ENCODE results near the gene COX4I2. TPM values are rescaled to one million over a fixed set of nuclear protein-coding genes. Genes with fewer than 3 reads are reported as not detected.

Gene COX4I2
- total RNA-seq, 1 experiment from 2014 or later: not detected

- TF ChIP-seq, protein P1, sequence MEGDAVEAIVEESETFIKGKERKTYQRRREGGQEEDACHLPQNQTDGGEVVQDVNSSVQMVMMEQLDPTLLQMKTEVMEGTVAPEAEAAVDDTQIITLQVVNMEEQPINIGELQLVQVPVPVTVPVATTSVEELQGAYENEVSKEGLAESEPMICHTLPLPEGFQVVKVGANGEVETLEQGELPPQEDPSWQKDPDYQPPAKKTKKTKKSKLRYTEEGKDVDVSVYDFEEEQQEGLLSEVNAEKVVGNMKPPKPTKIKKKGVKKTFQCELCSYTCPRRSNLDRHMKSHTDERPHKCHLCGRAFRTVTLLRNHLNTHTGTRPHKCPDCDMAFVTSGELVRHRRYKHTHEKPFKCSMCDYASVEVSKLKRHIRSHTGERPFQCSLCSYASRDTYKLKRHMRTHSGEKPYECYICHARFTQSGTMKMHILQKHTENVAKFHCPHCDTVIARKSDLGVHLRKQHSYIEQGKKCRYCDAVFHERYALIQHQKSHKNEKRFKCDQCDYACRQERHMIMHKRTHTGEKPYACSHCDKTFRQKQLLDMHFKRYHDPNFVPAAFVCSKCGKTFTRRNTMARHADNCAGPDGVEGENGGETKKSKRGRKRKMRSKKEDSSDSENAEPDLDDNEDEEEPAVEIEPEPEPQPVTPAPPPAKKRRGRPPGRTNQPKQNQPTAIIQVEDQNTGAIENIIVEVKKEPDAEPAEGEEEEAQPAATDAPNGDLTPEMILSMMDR (IDR thresholded peaks at IDR 0.05): no peak
- TF ChIP-seq POLR2AphosphoS5 (IDR thresholded peaks at IDR 0.05; ENCODE audit: low read depth, low read length) (no peak), TCF7L2 (IDR thresholded peaks at IDR 0.05; ENCODE audit: low read depth, low read length) (no peak), SIN3A (IDR thresholded peaks at IDR 0.05; ENCODE audit: borderline replicate concordance, insufficient read depth, low read depth, low read length) (no peak), REST (IDR thresholded peaks at IDR 0.05; ENCODE audit: insufficient read depth in 1 of 2, low read depth in 2 of 2, low read length in 1 of 2) (no peak)
- H3K9me3 ChIP-seq (ENCODE audit: control insufficient read depth, insufficient read depth, low read depth, low read length): no peaks in the 10 kb centered on the region
- CTCF ChIA-PET: interaction anchor here (0.6 to 1.6 kb wide), 3 partner anchors 58 to 129 kb away, joined by 3 to 7 read pairs (median 4); no protein-coding TSS in a partner anchor
- in situ Hi-C loops (cut with HindIII; ENCODE audit: low pct_unique_long_range_greater_than_20kb, low sequenced_read_pairs): no loop called here
- intact Hi-C loops (cut with micrococcal nuclease; ENCODE audit: unreplicated experiment): no loop called here
- no peak overlapping the region for H3K4me3 ChIP-seq (ENCODE audit: low read depth in 2 of 2, low read length in 2 of 2)
- no peaks in the 10 kb centered on the region for H3K27me3 ChIP-seq (ENCODE audit: control insufficient read depth, insufficient read depth, low read length)
- peaks cover 37% of the 10 kb centered on the region for H3K4me1 ChIP-seq (ENCODE audit: control insufficient read depth, insufficient read depth, low read length)
- POLR2A ChIA-PET: interaction anchor here (1.0 kb wide), 1 partner anchor 8 kb away, joined by 3 read pairs; no protein-coding TSS in a partner anchor
- H3K27ac ChIP-seq (ENCODE audit: low read length): no peak overlapping the region
- no TSS peak for BruUV-seq (replicated peaks)
- no peaks in the 10 kb centered on the region; the same call in 1 of the 2 replicates for H3K36me3 ChIP-seq (ENCODE audit: control insufficient read depth, insufficient read depth, low read length)
- DNase-seq (ENCODE audit: low read depth, low spot score) (no peak), ATAC-seq (no peak)
Observed at GRCh38 chr20:31691646-31692275, 54.0 kb downstream of the COX4I2 start.

DNA sequence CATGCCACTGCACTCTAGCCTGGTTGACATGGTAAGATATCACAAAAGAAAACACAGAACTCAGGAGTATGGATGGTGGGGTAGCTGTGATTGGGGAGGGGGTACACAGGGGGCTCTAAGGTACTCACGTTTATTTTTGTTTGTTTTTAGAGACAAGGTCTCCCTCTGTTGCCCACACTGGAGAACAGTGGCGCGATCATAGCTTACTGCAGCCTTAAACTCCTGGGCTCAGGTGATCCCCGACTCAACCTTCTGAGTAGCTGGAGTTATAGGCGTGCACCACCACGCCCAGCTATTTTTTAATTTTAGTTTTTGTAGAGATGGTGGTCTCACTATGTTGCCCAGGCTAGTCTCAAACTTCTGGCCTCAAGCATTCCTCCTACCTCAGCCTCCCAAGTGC, 55.7 kb downstream of the COX4I2 start:
- Histone ChIP-seq H3K27ac (ENCODE audit: low read length) (no peak overlapping the region; the same call in 1 of the 2 replicates), H3K36me3 (ENCODE audit: control insufficient read depth, insufficient read depth, low read length) (no peaks in the 10 kb centered on the region; the same call in 1 of the 2 replicates), H3K4me3 (ENCODE audit: low read depth in 2 of 2, low read length in 2 of 2) (no peak overlapping the region), H3K4me1 (ENCODE audit: control insufficient read depth, insufficient read depth, low read length) (peaks cover 37% of the 10 kb centered on the region), H3K9me3 (ENCODE audit: control insufficient read depth, insufficient read depth, low read depth, low read length) (no peaks in the 10 kb centered on the region), H3K27me3 (ENCODE audit: control insufficient read depth, insufficient read depth, low read length) (no peaks in the 10 kb centered on the region)
- in situ Hi-C loops (cut with HindIII; ENCODE audit: low pct_unique_long_range_greater_than_20kb, low sequenced_read_pairs): no loop called here
- no peak for DNase-seq (ENCODE audit: low read depth, low spot score)
- ChIA-PET POLR2A (interaction anchor here (0.6 kb wide), 1 partner anchor 22 kb away, joined by 6 read pairs; no protein-coding TSS in a partner anchor), CTCF (interaction anchor here (0.6 kb wide), 2 partner anchors 80 to 339 kb away, joined by 3 to 8 read pairs; no protein-coding TSS in a partner anchor)
- no TSS peak for BruUV-seq (replicated peaks)
- TF ChIP-seq REST (IDR thresholded peaks at IDR 0.05; ENCODE audit: insufficient read depth in 1 of 2, low read depth in 2 of 2, low read length in 1 of 2) (no peak), TCF7L2 (IDR thresholded peaks at IDR 0.05; ENCODE audit: low read depth, low read length) (no peak), POLR2AphosphoS5 (IDR thresholded peaks at IDR 0.05; ENCODE audit: low read depth, low read length) (no peak), SIN3A (IDR thresholded peaks at IDR 0.05; ENCODE audit: borderline replicate concordance, insufficient read depth, low read depth, low read length) (no peak)
- TF ChIP-seq, protein P1 (IDR thresholded peaks at IDR 0.05): no peak
- ATAC-seq: no peak
- intact Hi-C loops (cut with micrococcal nuclease; ENCODE audit: unreplicated experiment): no loop called here

Data from Panc1 (cell line).